NCI-H1436 treated with DMSO at 0.1 percent for 48 hours (cell line): ENCODE results near the gene TMEM117.
"Not testable (repeated sequence)": the region's sequence is repeated elsewhere in the genome, so short reads cannot be mapped to it uniquely, and the experiment has no call there.

Source experiments
- DNase-seq: peaks from one replicate; lab custom pipeline; 2025; lab: John Stamatoyannopoulos, UW

The TMEM117 gene

GRCh38 chr12:44100264-44100663, 264.4 kb downstream of the TMEM117 start:
- no peak for DNase-seq

GRCh38 chr12:44101475-44101874, 265.6 kb downstream of the TMEM117 start:
- DNase-seq, result no peak

- no peak for DNase-seq
These were observed 279.0 kb downstream of the TMEM117 start for GRCh38 chr12:44114906-44115305.

- no peak for DNase-seq
These were observed 281.5 kb downstream of the TMEM117 start for GRCh38 chr12:44117337-44117736.

GRCh38 chr12:44118946-44119345, 283.1 kb downstream of the TMEM117 start:
- DNase-seq, result no peak

GRCh38 chr12:44126806-44127205, 290.9 kb downstream of the TMEM117 start:
- no peak for DNase-seq

GRCh38 chr12:44127966-44128710, 292.3 kb downstream of the TMEM117 start:
- no peak for DNase-seq

- DNase-seq, result no peak
These were observed 307.3 kb downstream of the TMEM117 start for GRCh38 chr12:44143175-44143574.

GRCh38 chr12:44148936-44149335, 313.1 kb downstream of the TMEM117 start:
- DNase-seq, result no peak

- DNase-seq, result no peak
These were observed 318.2 kb downstream of the TMEM117 start for GRCh38 chr12:44154128-44154527.

- DNase-seq, result no peak
These were observed 319.5 kb downstream of the TMEM117 start for GRCh38 chr12:44155358-44155757.

GRCh38 chr12:44157359-44157758, 321.5 kb downstream of the TMEM117 start:
- DNase-seq, result no peak

GRCh38 chr12:44158746-44159145, 322.9 kb downstream of the TMEM117 start:
- no peak for DNase-seq

GRCh38 chr12:44159216-44159615, 323.3 kb downstream of the TMEM117 start:
- DNase-seq, result no peak

- DNase-seq, result no peak
These were observed 324.0 kb downstream of the TMEM117 start for GRCh38 chr12:44159862-44160261.

- DNase-seq, result no peak
These were observed 327.1 kb downstream of the TMEM117 start for GRCh38 chr12:44162961-44163360.

- DNase-seq, result no peak
These were observed 338.2 kb downstream of the TMEM117 start for GRCh38 chr12:44174053-44174452.

GRCh38 chr12:44184499-44185206, 348.8 kb downstream of the TMEM117 start:
- no peak for DNase-seq

- DNase-seq, result no peak
These were observed 357.4 kb downstream of the TMEM117 start for GRCh38 chr12:44193281-44193680.

GRCh38 chr12:44195719-44196118, 359.8 kb downstream of the TMEM117 start:
- DNase-seq, result not testable (repeated sequence)

- DNase-seq, result no peak
These were observed 370.2 kb downstream of the TMEM117 start for GRCh38 chr12:44206045-44206444.

GRCh38 chr12:44217146-44217883, 381.4 kb downstream of the TMEM117 start:
- DNase-seq, result no peak

GRCh38 chr12:44223736-44224135, 387.9 kb downstream of the TMEM117 start:
- no peak for DNase-seq
